Gastroesophageal sphincter (tissue), 3 donors: ENCODE measurements around the gene GRIK2.

Source experiments
- POLR2AphosphoS5 ChIP-seq: sonication (generic); formaldehyde crosslinking; IDR thresholded peaks from one replicate; pipeline ENCODE4 v1.6.1; 2017; ENCODE audit warnings: antibody characterized with exemption
- TF ChIP-seq, protein P1 (sequence below), 4 experiments: fragments of 200-600 bp in 2 of 4; fragments of 450-650 bp in 2 of 4; sonication (generic) in 1 of 4; IDR thresholded peaks; one replicate each; pipeline ENCODE4 v1.5.1; 2017 to 2019; ENCODE audit warnings: antibody characterized with exemption in 4 of 4, mild to moderate bottlenecking in 2 of 4, moderate library complexity in 2 of 4

DNA sequence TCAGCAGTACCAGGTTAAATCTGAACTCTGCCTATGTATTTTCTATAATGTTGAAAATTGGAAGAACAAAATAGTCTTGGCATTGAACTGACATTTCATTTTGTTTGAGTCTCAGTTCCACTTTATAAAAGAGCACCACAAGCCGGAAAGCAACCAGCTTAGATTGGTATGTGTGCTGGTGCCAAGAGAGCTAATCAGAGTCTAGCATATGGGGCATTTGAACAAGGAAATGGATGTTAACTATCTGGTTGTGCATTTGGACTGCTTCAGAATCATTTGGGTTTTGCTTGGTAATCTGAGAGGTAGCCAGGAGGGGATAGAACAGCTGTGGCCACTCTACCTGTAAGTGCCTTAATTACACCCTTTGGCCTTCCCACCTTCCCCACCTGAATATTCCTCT, 184.8 kb downstream of the GRIK2 start:
- TF ChIP-seq, protein P1, sequence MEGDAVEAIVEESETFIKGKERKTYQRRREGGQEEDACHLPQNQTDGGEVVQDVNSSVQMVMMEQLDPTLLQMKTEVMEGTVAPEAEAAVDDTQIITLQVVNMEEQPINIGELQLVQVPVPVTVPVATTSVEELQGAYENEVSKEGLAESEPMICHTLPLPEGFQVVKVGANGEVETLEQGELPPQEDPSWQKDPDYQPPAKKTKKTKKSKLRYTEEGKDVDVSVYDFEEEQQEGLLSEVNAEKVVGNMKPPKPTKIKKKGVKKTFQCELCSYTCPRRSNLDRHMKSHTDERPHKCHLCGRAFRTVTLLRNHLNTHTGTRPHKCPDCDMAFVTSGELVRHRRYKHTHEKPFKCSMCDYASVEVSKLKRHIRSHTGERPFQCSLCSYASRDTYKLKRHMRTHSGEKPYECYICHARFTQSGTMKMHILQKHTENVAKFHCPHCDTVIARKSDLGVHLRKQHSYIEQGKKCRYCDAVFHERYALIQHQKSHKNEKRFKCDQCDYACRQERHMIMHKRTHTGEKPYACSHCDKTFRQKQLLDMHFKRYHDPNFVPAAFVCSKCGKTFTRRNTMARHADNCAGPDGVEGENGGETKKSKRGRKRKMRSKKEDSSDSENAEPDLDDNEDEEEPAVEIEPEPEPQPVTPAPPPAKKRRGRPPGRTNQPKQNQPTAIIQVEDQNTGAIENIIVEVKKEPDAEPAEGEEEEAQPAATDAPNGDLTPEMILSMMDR (IDR thresholded peaks at IDR 0.05) = no peak
- TF ChIP-seq POLR2AphosphoS5 = no peak
